ENCODE data around the gene PLD2.

PLD2 gene

DNA sequence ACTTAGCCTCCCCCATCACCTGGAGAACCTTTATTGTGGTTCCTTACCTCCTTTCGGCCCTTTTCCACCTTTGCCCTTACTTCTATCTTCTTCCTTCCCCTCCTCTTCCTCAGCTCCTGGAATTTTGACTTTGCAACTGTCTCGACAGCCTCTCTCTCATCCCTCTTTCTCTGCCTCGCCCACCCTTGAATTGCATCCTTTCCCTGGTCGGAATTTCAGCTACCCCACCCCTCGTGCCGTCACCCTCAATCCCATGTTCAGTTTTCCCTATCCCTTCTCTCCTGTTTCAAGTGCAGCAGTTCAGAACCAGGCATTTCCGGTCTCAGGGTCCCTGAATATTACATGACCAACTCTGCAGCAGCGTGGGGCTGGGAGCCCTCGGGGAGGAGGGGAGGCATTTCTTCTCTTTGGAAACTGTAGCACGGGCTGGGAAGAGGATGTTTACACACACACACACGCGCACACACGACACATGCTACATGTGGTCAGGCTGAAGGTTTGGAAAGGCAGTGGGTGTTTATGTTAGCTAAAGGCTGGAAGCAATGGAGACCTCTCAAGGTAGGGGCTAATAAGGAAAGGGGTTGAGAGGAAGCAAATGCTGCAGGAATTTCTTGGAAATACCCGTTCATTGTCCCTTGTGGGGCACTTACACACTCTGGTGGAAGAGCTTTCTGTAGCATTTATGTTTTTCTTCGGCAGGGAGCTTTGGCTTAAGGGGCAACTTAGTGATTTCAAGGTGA, 27.2 kb downstream of the PLD2 start:
- DNase-seq, result peak in 8 of 14 donors; percentile 15 to 64 (median 42)

DNA sequence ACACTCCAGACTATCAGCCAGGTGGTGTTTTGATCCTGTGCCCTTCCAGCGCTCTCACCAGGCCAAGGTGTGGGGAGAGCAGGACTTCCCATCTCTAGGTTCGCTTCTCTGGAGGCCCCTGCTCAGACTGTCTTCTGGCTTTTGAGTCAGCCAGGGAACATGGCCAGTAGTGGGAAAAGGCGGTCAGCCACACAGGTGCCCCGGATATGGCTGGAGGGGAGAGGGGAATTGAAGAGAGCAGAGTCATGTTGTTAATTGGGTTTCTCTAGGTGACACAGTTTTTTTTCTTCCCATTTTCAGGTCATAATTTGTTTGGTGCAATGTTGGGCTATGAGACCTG, 27.7 kb downstream of the PLD2 start:
- DNase-seq, result peak in 1 of 14 donors; percentile 25

DNA sequence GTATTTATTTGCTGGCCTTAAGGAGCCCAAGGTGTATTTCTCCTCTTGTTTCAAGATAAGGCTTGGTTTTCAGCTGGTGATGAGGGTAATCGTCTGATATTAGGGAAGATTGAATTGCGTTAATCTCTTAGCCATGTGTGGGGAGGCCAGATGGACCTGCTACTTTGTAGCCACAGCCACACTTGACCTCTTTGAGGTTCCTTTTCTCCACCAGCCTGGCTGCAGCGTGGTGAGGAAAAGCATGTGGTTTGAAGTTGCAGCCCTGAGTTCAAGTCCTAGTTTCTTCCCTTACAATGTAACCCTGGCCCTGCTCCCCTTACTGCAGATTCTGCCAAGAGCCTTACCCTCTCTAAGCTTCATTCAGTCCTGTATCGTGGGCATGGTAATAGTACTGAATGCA, 29.3 kb downstream of the PLD2 start:
- no peak for DNase-seq

DNA sequence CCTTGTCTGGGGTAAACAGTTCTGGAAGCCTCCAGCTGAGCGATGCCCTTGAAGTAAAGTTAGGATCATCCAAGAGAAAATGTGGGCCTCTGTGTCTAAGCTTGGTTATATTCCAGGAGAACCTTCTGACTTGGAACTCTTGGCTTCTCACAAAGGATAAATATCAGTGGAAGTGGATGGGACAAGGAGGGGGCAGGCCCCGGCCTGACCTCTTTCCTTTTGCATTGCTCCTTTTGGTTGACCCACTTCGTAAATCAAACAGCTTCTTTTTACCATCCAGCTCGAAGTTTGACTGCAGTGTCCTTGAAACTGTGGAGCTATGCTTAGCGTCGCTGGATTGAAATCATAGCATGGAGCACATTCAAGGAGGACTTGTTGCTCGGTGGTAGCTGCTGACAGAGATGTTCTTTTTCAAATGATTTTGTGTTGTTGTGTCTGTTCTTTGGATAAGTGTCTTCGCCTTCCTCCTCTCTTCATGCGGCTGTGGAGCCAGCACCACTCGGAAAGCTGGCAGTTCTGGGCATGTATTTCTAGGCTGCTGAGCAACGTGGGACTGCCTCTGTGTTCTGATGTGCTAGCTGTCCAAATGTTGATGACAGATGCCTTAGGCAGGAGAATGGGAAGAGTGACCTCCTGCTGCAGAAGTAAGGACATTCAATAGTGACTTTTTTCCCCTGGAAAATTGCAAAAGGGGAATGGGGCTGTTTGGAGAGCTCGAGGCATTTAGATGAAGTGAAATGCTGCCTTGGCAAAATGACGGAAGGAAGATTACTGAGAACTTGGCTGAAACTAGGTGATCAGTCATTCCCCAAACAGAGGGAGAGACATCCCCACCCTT, 30.7 kb downstream of the PLD2 start:
- peak in 10 of 14 donors; percentile 23 to 68 (median 50) for DNase-seq

DNA sequence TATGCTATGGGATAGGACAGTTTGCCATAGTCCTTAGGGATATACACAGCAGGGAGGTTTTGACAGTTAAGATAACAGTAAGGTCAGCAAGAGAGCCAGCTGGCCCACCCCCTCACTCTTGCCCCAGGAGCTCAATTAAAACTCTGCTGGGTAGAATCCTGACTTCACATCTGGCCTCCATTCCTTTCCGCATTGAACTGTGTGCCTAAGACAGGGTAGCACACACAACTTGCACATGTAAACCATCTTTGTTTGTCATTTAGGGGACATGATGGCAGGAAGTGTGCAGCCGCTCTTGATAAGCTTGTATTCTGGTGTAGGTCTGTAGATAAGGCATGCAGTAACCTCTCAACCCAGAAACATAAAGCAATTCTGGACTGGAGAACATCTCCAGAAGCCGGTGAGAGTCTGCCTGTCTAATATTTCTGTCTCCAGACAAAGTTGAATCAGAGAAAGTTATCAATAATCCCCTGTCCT, 31.4 kb downstream of the PLD2 start:
- DNase-seq, result no peak

DNA sequence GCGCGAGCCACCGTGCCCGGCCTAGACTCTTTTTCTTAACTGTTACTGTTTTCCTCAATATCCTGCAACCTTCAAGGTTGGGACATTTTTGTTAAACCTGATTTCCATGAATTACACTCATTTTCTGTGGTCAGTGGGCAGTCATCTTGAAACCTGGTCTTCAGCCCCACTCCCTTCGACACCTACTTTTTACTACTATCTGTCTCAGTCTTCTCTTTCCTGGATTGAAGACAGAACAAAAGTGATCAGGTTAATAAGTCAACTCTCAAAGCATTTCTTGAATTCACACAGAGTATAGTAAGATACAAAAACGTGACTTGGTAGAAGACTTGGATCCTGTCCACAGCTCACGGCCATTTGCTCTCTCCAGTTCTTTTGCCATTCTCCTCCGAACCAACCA, 32.3 kb downstream of the PLD2 start:
- DNase-seq, result no peak

DNA sequence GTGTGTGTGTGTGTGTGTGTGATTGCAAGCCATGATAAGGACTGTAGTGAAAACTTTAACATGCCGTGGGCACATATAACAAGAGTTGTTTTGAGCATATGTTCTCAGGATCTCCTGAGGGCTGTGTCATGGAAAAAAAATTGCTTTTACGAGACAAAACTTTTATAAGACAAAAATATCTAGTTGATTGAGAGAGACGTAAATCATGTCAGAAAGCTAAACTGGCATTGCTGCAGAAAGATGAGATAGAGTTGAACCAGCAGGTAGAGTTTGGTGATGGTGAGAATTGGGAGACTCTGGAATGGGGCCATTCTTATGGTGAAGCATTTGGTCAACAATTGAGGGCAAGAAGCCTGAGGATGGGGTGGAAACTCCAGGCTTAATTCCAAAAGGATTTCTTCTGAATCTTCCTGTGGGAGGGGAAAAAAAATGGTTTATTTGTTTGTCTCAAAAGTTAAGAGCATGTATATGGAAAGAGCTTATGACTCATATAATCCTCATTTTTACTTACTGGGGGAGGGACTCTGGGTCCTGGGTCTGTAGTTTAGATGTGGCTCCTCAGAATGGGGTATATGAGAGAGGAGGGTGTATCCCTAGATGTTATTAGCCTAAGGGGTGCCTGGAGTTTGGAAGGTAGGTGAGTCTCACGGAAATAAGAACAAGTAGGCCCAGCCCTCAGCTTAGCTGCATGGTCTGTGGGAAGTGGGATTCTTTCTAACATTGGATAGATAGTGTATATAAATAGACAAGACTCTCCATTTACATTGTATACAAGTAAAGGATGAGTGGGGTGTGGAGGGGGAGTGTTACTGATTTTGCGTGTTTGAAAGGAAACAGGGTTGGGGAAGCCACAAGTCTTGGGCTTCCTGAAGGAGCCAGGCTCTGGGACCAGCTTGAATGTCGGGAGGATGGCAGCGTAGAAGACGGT, 33.3 kb downstream of the PLD2 start:
- no peak for DNase-seq

DNA sequence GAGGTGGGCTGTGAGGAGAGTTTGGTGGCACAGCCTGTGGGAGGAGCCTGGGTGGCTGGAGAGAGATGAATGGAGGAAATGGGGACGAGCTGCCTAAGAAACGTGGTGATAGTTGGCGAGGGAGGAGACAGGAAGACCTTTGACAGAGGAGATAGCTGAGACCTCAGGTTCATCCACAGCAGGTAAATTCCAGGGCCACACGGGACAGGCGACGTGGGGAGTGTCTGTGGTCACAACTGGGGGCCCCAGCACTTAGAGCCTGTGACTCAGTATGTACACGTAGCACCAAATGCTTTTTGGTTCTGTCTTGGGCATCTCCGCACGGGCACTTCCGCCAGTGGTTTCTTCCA, 33.9 kb downstream of the PLD2 start:
- no peak for DNase-seq

DNA sequence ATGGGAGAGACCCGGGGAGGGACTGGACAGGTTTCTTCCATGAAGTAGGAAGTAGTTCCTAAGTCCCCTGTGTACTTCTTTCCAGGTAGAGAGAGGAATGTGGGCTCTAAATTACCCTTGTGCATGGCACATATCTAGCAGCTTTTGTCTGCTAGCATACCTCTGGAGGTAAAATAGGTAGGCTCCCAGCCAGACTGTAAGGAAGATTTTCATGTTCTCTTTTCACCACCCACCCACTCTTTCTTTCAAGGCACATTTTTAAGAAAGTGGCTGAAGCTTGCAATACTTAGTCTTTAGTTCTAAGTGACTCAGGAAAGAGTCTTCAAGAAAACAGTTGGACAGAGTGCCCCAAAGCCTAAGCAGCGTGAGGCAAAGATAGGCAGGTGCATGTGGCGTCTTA, 35.4 kb downstream of the PLD2 start:
- DNase-seq, result no peak

DNA sequence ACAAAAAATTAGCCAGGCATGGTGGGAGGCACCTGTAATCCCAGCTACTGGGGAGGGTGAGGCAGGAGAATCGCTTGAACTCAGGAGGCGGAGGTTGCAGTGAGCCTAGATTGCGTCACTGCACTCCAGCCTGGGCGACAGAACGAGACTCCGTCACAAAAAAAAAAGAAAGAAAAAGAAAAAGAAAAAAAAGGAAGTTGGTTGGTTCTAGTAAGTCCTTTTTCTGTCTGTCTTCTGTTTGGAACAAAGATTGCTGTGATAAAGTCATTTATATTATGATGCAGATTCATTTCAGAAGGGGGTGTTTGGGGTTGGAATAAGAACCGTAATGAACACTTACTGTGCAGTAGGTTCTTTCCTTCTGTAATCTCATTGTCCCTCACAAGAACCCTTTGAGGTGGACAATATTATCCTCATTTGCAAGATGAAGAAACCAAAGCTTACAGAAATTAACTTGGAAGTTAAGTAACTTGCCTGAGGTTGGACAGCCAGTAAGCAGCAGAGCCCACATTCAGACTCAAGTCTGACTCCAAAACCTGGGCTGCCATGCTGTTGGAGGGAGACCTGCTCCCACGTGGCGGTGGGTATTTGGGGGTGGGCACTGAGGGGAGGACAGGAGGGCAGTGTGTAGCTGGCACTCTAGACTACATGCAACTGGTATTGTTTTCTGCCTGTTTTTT, 36.5 kb downstream of the PLD2 start:
- DNase-seq, result no peak

DNA sequence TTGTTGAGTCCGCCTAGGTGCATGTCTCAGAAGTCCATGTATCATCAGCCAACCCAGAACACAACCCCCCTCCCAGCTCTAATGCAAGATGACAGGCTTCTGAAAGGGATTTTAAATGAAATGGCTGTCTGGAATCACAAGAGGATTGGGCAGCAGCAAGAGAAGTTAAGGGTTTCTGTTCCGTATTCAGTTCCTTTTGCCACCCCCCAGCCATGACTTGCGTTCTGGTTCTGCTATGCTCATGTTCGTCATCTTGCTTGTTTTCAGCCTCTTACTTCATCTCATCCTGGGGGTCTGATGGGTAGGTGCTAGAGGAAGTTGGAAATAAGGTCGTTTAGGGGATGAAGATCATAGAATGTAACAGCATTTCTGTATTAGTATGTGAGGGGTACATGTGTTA, 38.2 kb downstream of the PLD2 start:
- peak in 1 of 14 donors; percentile 16 for DNase-seq

DNA sequence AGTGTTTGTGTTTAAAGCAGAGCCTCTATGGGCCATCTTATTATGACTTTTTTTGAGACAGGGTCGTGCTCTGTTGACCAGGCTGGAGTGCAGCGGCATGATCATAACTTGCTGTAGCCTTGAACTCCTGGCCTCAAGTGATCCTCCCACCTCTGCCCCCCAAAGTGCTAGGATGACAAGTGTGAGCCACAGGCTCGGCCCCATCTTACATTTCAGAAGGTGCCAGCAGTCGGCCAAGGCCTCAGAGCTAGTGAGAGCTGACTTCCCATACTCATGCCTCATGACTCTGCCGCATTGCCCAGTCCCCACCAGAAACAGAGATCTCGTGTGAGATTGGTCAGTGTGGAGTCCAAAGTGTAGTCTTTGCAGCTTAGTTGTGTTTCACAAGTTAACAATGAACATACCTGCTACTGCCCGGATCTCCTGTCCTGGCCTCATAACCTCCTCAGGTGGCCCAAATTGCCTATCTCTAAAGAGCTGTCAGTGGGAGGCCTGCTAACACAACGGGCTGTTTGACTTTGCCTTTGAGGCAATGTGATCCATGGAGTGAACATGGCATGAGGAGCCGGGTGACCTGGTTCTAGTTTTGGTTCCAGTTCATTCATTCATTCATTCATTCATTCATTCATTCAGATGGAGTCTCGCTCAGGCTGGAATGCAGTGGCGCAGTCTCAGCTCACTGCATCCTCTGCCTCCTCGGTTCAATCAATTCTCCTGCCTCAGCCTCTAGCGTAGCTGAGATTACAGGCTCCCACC, 39.9 kb downstream of the PLD2 start:
- no peak for DNase-seq

DNA sequence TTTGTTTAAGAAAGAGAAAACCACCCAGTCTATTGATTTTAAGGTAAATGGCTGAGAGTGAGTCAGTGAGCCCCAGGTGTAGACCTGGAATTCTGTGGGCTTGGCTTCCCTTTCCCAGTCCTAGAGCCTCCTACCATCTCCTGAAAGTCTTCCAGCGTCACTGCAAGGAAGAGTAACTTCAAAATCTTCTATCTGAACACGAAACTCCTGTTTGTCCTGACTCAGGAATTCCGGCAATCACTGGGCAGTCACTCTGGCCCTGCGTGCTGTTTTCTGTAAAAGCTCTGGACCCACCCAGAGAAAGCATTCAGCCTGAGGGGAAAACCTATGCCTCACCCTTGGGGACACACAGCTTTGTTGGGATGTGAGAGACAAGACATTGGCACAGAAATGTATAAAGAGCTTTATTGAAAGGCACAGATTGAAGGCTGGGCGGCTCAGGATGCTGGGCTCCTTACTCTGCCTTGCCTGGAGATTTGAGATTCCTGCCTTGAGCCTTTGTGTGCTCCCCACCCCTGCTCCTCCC, 42.1 kb downstream of the PLD2 start:
- peak in 1 of 14 donors; percentile 48 for DNase-seq

DNA sequence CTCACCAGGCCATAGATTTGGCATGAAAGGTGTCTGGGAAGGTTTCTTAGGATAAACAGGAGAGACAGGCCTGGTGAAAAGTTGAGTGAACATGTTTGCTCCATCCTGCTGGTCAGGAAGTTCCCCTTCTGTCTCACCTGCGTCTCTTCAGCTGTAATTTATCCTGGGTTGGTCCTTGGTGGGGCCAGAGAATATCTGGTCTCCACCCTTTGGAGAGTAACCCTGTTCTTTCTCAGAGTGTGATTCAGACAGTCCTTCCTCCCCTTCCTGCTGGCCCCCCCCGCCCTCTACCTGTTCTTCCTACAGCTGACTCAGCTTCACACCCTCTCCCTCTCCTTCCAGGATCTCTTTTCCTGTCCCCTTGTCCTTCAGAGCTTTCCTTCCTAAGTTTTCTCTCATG, 43.3 kb downstream of the PLD2 start:
- DNase-seq, result no peak

DNA sequence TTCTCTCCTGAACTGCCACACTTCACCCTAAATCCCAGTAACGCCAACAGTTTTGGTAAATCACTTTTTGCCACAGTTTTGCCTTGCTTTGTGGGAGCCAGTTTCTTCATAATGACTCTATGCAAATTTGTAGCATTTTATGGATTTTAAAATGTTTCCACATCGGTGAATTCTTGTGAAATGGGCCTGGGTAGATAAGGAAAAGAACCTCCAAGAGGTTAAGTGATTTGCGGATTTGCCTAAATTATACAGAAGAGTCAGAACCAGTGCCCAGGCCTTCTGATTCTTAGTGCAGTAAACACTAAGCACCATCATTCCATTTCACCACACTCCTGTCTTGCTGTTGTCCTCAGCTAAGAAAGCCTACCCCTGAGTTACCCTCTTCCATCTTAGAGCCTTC, 44.1 kb downstream of the PLD2 start:
- no peak for DNase-seq

DNA sequence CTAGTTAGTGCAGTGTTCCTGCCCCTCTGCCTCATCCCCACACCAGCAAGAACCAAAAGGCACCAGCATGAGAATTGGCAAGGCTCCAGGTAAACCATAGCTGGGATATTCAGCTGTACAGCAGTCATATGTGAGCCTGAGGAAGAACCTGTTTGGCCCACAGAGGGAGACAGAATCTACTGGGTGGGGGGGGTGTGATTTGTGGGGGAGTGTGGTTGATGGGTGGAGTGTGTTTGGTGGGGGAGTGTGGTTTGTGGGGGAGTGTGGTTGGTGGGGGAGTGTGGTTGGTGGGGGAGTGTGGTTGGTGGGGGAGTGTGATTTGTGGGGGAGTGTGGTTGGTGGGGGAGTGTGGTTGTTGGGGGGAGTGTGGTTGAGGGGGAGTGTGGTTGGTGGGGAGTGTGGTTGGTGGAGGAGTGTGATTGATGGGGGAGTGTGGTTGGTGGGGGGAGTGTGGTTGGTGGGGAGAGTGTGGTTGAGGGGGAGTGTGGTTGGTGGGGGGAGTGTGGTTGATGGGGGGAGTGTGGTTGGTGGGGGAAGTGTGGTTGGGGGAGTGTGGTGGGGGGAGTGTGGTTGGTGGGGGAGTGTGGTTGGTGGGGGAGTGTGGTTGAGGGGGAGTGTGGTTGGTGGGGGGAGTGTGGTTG, 45.7 kb downstream of the PLD2 start:
- DNase-seq, result no peak

DNA sequence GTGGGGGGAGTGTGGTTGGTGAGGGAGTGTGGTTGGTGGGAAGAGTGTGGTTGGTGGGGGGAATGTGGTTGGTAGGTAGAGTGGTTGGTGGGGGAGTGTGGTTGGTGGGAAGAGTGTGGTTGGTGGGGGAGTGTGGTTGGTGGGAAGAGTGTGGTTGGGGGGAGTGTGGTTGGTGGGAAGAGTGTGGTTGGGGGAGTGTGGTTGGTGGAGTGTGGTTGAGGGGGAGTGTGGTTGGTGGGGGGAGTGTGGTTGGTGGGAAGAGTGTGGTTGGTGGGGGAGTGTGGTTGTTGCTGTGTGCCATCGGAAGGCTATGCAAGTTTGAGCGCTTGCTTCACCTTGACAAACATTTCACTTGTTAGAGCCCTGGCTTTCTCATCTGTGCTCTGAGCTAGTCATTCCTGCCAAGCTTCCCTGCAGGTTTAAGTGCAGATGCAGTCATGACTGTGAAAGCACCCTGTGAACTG, 46.3 kb downstream of the PLD2 start:
- no peak for DNase-seq

DNA sequence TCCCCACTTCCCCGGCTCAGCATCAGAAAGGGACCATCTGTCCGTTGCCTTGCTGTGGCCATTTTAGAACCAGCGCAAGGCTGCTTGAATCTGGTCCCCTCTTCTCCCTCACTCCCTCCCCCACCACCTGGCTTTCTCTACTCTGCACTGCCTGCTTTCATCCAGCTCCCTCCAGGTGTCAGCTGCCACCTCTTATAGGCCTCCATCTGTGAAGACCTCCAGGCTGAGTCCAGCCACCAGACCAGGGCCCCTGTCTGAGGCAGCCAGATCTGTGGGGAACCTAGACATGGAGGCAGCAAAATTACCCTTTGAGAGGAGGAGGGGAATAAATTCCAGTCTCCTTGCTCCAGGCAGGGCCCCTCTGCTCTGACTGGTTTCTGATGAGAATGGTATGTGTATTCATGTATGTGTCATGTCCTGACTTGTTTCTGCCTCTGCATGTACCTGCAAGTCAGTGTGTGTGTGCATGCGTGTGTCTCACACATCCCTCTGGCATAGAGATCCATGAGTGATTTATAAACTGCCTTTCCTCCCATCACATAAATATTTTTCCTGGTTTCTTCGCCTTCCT, 47.2 kb downstream of the PLD2 start:
- DNase-seq, result peak in 1 of 14 donors; percentile 77

DNA sequence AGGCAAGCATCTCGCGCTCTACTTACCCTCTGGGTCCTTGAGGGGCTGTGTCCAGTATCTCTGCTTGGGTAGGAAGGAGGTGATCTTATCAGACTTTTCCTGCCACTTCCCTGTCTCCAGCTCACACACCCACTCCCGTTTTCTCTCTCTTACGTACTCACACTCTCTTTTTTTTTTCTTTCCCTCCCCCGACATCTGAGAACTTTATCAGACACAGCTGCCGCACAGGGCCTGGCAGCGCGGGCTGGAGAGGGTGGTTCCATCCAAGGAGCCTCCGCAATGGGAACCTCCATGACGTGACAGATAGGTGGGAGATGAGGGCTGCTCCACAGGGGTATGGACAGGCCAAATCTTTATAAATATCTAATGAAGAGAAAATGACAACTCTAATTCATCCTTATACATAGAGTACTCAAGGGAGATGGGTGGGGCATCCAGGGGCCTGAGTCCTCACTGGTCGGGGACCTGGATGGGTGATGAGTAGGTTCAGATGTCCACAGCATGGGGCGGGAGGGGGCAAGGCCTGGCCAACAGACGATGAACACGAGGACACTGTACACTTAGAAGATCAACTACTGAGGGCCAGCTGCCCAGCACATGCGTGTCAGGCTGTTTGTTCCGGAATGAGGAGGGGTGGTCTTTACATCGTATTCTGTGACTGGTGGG, 49.5 kb downstream of the PLD2 start:
- DNase-seq, result peak in 1 of 14 donors; percentile 78

DNA sequence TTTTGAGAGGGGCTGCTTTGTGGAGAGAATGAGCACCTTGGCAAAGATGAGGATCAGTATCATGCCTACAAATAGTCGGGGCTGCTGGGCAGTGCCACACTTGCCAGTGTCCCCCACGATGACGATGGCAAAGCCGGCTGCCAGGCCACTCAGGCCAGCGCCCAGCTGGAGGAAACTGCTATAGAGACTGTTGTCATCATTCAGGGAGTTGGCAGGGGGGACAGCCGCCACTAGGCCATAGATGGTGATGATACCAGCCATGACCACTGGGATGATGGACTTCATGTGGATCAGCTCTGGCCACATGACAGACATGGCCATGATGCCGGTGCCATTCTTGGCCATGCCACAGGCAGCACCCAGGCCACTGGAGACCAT, 50.0 kb downstream of the PLD2 start:
- DNase-seq, result peak in 10 of 14 donors; percentile 22 to 79 (median 54)
